SK-N-SH (cell line): Measurements from ENCODE around the gene ALDH3A1. TPM values are rescaled to one million over a fixed set of nuclear protein-coding genes. Genes with fewer than 3 reads are reported as not detected.

Experiments used
- CTCF ChIA-PET: fragments of 300-600, 350-600 bp; formaldehyde crosslinking; extraction: SDS; loops from one replicate; lab custom pipeline; 2021; lab: Yijun Ruan, JAX
- POLR2A ChIA-PET: fragments of 350-600 bp; sonication (Branson Sonifier 250); formaldehyde crosslinking; extraction: SDS; loops from one replicate; lab custom pipeline; 2020; ENCODE audit warnings: antibody characterized with exemption, inconsistent platforms; lab: Yijun Ruan, JAX
- DNase-seq: peaks from one replicate; pipeline ENCODE4 v3.0.0; 2012
- H2AFZ ChIP-seq: fragments of 200-600 bp; sonication (generic); 2 replicates; pipeline ENCODE4 v1.8.1; 2016; ENCODE audit warnings: antibody characterized with exemption, mild to moderate bottlenecking, low read depth
- H3F3A ChIP-seq: fragments of 200-600 bp; sonication (generic); replicated peaks from 2 replicates; pipeline ENCODE3; 2016; ENCODE audit warnings: antibody characterized with exemption, mild to moderate bottlenecking; ENCODE audit not compliant: insufficient read depth
- H3K27ac ChIP-seq, 2 experiments: fragments of 200-500 bp in 1 of 2; fragments of 200-600 bp in 1 of 2; sonication (Bioruptor generic) in 1 of 2; sonication (generic), shearing (Covaris generic) in 1 of 2; 2 replicates each; pipeline versions ENCODE4 v1.5.1 to v1.6.1; 2014 to 2016; ENCODE audit warnings: low read depth in 2 of 2, inconsistent platforms in 1 of 2, low read length in 1 of 2, mild to moderate bottlenecking in 1 of 2, mixed read lengths in 1 of 2
- H3K27me3 ChIP-seq: fragments of 200-600 bp; sonication (generic), shearing (Covaris generic); 2 replicates; pipeline ENCODE4 v1.6.1; 2016; ENCODE audit warnings: mixed run types; ENCODE audit not compliant: insufficient read depth
- H3K36me3 ChIP-seq, 2 experiments: fragments of 200-500 bp in 1 of 2; fragments of 200-600 bp in 1 of 2; sonication (Bioruptor generic) in 1 of 2; sonication (generic) in 1 of 2; replicated peaks in 1 of 2; 2 replicates each; pipeline versions ENCODE3 to v1.5.1; 2014 to 2016; ENCODE audit warnings: low read length in 1 of 2, mild to moderate bottlenecking in 1 of 2; ENCODE audit not compliant: insufficient read depth in 2 of 2, control insufficient read depth in 1 of 2
- H3K4me1 ChIP-seq, 2 experiments: fragments of 200-500 bp in 1 of 2; fragments of 200-600 bp in 1 of 2; sonication (Bioruptor generic) in 1 of 2; sonication (generic), shearing (Covaris generic) in 1 of 2; 2 replicates each; pipeline versions ENCODE4 v1.5.1 to v1.6.1; 2014 to 2016; ENCODE audit warnings: low read depth in 1 of 2, low read length in 1 of 2, mixed run types in 1 of 2; ENCODE audit not compliant: insufficient read depth in 2 of 2, control insufficient read depth in 1 of 2
- H3K4me2 ChIP-seq: fragments of 200-600 bp; sonication (generic), shearing (Covaris generic); 2 replicates; pipeline ENCODE4 v1.6.1; 2017; ENCODE audit warnings: mixed run types
- H3K4me3 ChIP-seq, 2 experiments: fragments of 200-500 bp in 1 of 2; fragments of 200-600 bp in 1 of 2; sonication (Bioruptor generic) in 1 of 2; sonication (generic), shearing (Covaris generic) in 1 of 2; 2 replicates each; pipeline versions ENCODE4 v1.5.1 to v1.8.1; 2014 to 2016; ENCODE audit warnings: low read depth in 2 of 2, inconsistent platforms in 1 of 2, low read length in 1 of 2, mild to moderate bottlenecking in 1 of 2, mixed read lengths in 1 of 2, moderate library complexity in 1 of 2
- H3K79me2 ChIP-seq: fragments of 200-600 bp; sonication (generic); 2 replicates; pipeline ENCODE4 v1.8.1; 2017; ENCODE audit warnings: mild to moderate bottlenecking; ENCODE audit not compliant: insufficient read depth
- H3K9ac ChIP-seq: fragments of 200-600 bp; sonication (generic); 2 replicates; pipeline ENCODE4 v1.6.1; 2017; ENCODE audit warnings: mixed run types
- H3K9me2 ChIP-seq: fragments of 200-600 bp; sonication (generic); 2 replicates; pipeline ENCODE4 v1.6.1; 2017; ENCODE audit warnings: mixed run types
- H3K9me3 ChIP-seq: fragments of 200-600 bp; sonication (generic); 2 replicates; pipeline ENCODE4 v1.6.1; 2017; ENCODE audit warnings: mixed run types, mild to moderate bottlenecking, moderate library complexity
- H4K20me1 ChIP-seq: fragments of 200-600 bp; sonication (generic); 2 replicates; pipeline ENCODE4 v1.6.1; 2017; ENCODE audit warnings: mild to moderate bottlenecking, mixed run types; ENCODE audit not compliant: insufficient read depth
- CTCF ChIP-seq: fragments of 200-600 bp; sonication (generic); IDR thresholded peaks from 2 replicates; pipeline ENCODE4 v1.6.1; 2017; ENCODE audit warnings: antibody characterized with exemption, mild to moderate bottlenecking, moderate library complexity
- ELF1 ChIP-seq: IDR thresholded peaks from 2 replicates; pipeline ENCODE4 v1.4.0; 2012
- EP300 ChIP-seq, 2 experiments: IDR thresholded peaks; 2 replicates each; pipeline versions ENCODE4 v1.4.0 to v1.6.1; 2012; ENCODE audit warnings: borderline replicate concordance in 1 of 2, low read depth in 1 of 2, low read length in 1 of 2
- EZH2phosphoT487 ChIP-seq: fragments of 200-600 bp; sonication (generic); IDR thresholded peaks from 2 replicates; pipeline ENCODE4 v1.6.1; 2017; ENCODE audit warnings: low read depth, mixed run types, mild to moderate bottlenecking, antibody characterized with exemption, moderate library complexity, borderline replicate concordance
- FOXJ3 ChIP-seq: sonication (generic); formaldehyde crosslinking; IDR thresholded peaks from 2 replicates; pipeline ENCODE4 v1.5.1; 2020; ENCODE audit warnings: mild to moderate bottlenecking, missing genetic modification reagents
- FOXM1 ChIP-seq: IDR thresholded peaks from 2 replicates; pipeline ENCODE4 v1.4.0; 2012; ENCODE audit warnings: low read depth, mild to moderate bottlenecking
- GABPA ChIP-seq: IDR thresholded peaks from 2 replicates; pipeline ENCODE4 v1.4.0; 2012; ENCODE audit warnings: low read depth, mild to moderate bottlenecking
- GATA2 ChIP-seq: sonication (generic); formaldehyde crosslinking; IDR thresholded peaks from 2 replicates; pipeline ENCODE4 v1.5.0; 2020; ENCODE audit warnings: mild to moderate bottlenecking, missing genetic modification reagents
- MEF2A ChIP-seq: IDR thresholded peaks from 2 replicates; pipeline ENCODE4 v1.4.0; 2012; ENCODE audit warnings: low read depth, borderline replicate concordance
- NFIC ChIP-seq: IDR thresholded peaks from 2 replicates; pipeline ENCODE4 v1.4.0; 2012; ENCODE audit warnings: borderline replicate concordance
- RCOR1 ChIP-seq: fragments of 150-350 bp; IDR thresholded peaks from 2 replicates; pipeline ENCODE4 v1.6.1; 2017; ENCODE audit warnings: antibody characterized with exemption, low read length
- REST ChIP-seq: IDR thresholded peaks from 2 replicates; pipeline ENCODE4 v1.6.1; 2012; ENCODE audit warnings: mild to moderate bottlenecking, low read depth, low read length, moderate library complexity
- RFX5 ChIP-seq: IDR thresholded peaks from 2 replicates; pipeline ENCODE4 v1.6.1; 2012; ENCODE audit warnings: mild to moderate bottlenecking, improper control_type of control experiment, low read length
- RXRA ChIP-seq: IDR thresholded peaks from 2 replicates; pipeline ENCODE4 v1.4.0; 2012; ENCODE audit warnings: low read depth, mild to moderate bottlenecking, borderline replicate concordance
- SIN3A ChIP-seq: IDR thresholded peaks from 2 replicates; pipeline ENCODE4 v1.6.1; 2012; ENCODE audit warnings: low read depth, mild to moderate bottlenecking, low read length, moderate library complexity, borderline replicate concordance
- SMC3 ChIP-seq: IDR thresholded peaks from 2 replicates; pipeline ENCODE4 v1.6.1; 2012; ENCODE audit warnings: low read depth, low read length, improper control_type of control experiment
- TCF12 ChIP-seq: IDR thresholded peaks from 2 replicates; pipeline ENCODE4 v1.4.0; 2012
- TEAD4 ChIP-seq: IDR thresholded peaks from 2 replicates; pipeline ENCODE4 v1.4.0; 2012; ENCODE audit warnings: mild to moderate bottlenecking, borderline replicate concordance; ENCODE audit not compliant: insufficient read depth
- YY1 ChIP-seq: IDR thresholded peaks from 2 replicates; pipeline ENCODE4 v1.4.0; 2012; ENCODE audit warnings: low read depth, mild to moderate bottlenecking
- WGBS: methylation state at CpG from one replicate; pipeline ENCODE4 v1.1.6; 2017; ENCODE audit warnings: low lambda C conversion rate; 5-methylcytosine and 5-hydroxymethylcytosine counted together
- polyA plus RNA-seq, 3 experiments: library from polyadenylated mRNA; depleted of rRNA; stranded (reverse); fragments of >200 nt; gene quantifications; 2 replicates each; pipeline ENCODE4 v1.2.3, GENCODE V29; 2012
- TF ChIP-seq, protein P1 (sequence below): fragments of 150-350 bp; IDR thresholded peaks from 2 replicates; pipeline ENCODE4 v1.6.1; 2016; ENCODE audit warnings: mild to moderate bottlenecking, low read depth, low read length

Gene ALDH3A1
- polyA plus RNA-seq, 1 of the 3 experiments (the other 2 are of a cell fraction) = 0.79 TPM

DNA sequence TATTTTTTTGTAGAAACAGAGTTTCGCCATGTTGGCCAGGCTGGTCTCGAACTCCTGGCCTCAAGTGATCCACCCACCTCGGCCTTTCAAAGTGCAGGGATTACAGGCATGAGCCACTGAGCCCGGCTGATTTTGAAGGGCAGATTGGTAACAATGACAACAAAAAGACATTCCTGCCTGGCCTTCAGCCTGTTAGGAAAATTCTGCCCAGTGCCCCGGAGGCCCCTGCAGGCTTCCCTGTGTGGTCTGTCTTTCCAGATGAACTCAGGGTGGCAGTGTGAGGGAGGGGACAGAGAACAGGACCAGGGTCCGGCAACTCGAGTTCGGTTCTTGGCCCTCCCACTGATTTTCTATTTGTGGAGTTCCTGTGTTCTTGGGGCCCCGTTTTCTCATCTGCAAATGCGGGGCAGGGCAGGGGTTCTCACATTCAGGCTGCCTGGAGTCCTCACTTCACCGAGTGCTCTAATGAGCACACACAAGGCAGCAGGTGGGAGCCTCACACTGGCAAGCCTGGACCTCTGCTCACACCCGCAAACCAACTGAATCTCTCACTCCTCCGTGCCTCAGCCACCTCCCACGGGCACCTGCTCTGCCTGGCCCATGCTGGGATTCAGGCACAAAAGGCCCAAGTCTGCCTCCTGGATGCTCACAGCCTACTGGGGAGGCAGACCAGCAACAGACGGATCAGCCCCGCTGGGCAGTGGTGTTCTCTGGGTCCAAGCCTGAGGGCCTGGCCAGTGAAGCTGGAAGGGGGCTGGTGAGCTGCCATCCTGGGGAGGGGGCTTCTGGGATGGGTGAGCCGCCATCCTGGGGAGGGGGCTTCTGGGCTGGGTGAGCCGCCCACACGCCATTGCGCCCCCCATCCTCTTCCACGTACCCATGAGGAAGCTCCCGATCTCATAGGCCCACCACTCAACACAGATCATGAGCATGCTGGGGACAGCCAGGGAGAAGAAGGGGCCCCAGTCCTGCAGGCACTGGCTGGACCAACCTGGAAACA is 42.0 kb downstream of the ALDH3A1 start:
- Histone ChIP-seq H3K4me3 (no peak overlapping the region), H4K20me1 (no peaks in the 10 kb centered on the region), H3K36me3 (no peaks in the 10 kb centered on the region), H3K27me3 (no peaks in the 10 kb centered on the region), H3K27ac (no peak overlapping the region), H3K9ac (no peak overlapping the region), H3K9me3 (no peaks in the 10 kb centered on the region), H3F3A (no peaks in the 10 kb centered on the region), H3K79me2 (no peaks in the 10 kb centered on the region), H3K9me2 (no peaks in the 10 kb centered on the region), H3K4me1 (peaks cover 8 to 16% of the 10 kb centered on the region in 2 experiments; a peak in 1 of 4 replicates), H3K4me2 (no peak overlapping the region), H2AFZ (no peak overlapping the region)
- no peak for DNase-seq
- no peak for TF ChIP-seq RFX5
- no peak for TF ChIP-seq FOXM1
- TF ChIP-seq, protein P1, sequence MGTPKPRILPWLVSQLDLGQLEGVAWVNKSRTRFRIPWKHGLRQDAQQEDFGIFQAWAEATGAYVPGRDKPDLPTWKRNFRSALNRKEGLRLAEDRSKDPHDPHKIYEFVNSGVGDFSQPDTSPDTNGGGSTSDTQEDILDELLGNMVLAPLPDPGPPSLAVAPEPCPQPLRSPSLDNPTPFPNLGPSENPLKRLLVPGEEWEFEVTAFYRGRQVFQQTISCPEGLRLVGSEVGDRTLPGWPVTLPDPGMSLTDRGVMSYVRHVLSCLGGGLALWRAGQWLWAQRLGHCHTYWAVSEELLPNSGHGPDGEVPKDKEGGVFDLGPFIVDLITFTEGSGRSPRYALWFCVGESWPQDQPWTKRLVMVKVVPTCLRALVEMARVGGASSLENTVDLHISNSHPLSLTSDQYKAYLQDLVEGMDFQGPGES = no peak
- no peak for TF ChIP-seq GABPA
- TF ChIP-seq GATA2 (CRISPR knock-in tag) = no peak
- TF ChIP-seq SIN3A = no peak
- no peak for TF ChIP-seq MEF2A
- no peak for TF ChIP-seq EP300 (IDR thresholded peaks at IDR 0.05; ENCODE audit: borderline replicate concordance in 1 of 2, low read depth in 1 of 2, low read length in 1 of 2)
- no peak for TF ChIP-seq SMC3
- no peak for TF ChIP-seq EZH2phosphoT487
- no peak for TF ChIP-seq NFIC
- no peak for TF ChIP-seq RCOR1
- TF ChIP-seq CTCF = no peak
- TF ChIP-seq YY1 = no peak
- no peak for TF ChIP-seq TEAD4
- TF ChIP-seq RXRA = no peak
- TF ChIP-seq FOXJ3 (CRISPR knock-in tag) = no peak
- TF ChIP-seq ELF1 = no peak
- no peak for TF ChIP-seq TCF12
- TF ChIP-seq REST = no peak
- CTCF ChIA-PET = interaction anchor here (0.7 to 1.4 kb wide), 4 partner anchors 13 to 56 kb away, joined by 3 to 6 read pairs (median 3); no protein-coding TSS in a partner anchor
- POLR2A ChIA-PET = no interaction called here
- WGBS = 89% methylated on average over 16 of the region's 22 CpGs
